GM18517 (cell line): Measurements from ENCODE around the gene RASD1.

Source experiments
- ATAC-seq: cut with Tn5 transposase; IDR thresholded peaks from one replicate; pipeline ENCODE4 v1.9.1; 2021; ENCODE audit warnings: mild to moderate bottlenecking, moderate library complexity; ENCODE audit not compliant: unreplicated experiment

The RASD1 gene

DNA sequence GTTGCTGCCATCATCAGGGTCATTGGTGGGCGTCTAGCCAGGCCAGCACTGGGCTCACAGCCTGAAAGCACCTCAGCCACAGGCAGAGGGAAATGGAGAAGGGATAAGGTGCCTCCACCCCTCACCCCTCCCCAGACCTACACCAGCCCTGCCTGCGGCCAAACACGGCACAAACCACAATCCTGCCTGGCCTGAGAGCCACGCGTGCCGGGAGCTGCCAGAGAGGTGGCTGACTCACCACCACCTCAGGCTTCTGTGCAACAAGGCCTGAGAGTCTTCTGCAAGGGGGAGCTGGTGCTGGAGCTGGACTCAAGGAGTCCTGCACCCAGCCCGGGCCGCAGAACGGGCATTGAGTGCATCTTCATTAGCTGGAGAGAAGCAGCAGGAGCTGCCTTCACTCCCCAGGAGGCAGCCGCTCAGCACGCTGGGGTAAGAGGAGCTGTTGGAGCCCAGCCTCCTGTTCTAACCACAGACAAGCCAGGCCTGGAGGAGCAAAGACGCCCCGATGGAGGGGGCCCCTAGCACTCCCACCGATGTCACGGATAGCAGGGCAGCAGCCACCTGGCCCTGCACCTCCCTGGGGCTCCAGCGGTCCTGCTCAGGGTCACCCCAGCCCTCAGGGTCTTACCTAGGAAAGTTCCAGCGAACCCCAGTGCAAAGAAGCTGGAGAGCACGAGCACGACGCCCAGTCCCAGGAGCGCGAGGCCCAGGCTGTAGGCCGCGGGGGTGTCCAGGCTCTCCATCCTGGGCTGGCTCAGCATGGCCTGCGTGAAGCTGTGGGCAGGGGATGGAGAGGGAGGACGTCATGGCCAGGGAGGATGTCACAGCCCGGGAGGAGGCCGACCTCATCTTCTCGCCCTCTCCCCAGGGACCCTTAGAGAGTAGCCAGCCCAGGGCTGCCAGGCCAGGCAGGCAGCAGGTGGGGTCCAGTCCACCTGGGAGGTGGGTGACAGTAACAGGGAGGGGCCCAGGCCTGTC, 16.0 kb upstream of the RASD1 start:
- ATAC-seq: no peak

DNA sequence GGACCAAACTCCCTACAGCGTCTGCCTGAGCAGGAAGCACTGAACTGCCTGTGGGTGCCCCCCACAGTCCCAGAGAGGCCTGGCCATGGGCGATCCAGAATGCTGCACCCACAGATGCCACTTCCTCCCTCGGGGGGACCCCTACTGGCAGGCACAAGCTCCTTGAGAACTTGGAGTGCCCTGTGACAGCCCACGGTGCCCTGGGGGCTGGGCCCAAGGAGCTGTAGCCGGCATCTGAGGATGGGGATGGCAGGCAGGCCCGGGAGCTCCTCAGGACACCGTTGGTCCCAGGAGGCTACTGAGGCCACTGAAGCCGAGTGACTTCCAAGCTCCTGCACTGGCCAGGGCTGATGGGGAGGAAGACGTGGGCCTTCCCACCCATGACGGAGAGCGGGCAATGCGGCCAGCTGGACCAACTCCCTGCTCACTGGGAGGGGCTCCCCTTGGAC, 15.1 kb upstream of the RASD1 start:
- ATAC-seq: no peak

DNA sequence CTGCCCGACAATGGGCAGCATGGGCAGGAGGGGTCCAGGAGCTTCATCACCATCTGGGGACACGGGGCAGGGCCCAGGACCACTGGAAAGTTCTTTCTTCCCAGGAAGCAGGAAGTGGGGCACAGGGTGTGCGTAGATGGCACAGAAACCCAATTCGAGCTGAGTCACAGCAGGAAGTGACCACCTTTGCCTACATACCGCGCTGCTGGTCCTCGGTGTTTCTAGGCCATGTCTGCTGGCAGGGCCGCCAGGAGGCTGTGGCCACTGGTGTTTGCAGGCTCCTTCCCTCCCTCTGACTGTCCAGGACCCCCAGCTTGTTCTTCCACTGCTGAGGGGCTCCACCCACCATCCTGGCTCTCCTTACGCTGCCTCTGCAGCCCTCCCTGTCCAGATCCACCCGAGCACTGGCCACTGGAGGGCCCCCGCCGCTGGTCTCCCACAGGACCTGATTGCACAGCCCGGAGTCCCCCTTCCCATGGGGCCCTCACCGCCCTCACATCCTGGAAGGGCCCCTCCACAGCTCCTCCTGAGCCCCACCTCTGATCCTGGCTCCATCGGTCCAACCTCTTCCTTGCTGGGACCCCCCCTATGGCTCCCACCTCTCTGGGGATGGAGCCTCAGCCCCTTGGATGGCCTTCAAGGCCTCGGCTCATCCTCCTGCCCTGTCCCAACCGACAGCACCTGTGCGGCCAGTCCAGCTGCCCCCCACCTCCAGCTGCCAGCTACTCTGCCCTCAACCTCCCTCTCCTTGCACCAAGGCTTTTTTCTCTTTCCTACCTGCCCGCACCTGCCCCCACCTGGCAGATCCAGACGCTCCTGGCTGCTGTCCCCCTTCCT, 14.5 kb upstream of the RASD1 start:
- no peak for ATAC-seq

DNA sequence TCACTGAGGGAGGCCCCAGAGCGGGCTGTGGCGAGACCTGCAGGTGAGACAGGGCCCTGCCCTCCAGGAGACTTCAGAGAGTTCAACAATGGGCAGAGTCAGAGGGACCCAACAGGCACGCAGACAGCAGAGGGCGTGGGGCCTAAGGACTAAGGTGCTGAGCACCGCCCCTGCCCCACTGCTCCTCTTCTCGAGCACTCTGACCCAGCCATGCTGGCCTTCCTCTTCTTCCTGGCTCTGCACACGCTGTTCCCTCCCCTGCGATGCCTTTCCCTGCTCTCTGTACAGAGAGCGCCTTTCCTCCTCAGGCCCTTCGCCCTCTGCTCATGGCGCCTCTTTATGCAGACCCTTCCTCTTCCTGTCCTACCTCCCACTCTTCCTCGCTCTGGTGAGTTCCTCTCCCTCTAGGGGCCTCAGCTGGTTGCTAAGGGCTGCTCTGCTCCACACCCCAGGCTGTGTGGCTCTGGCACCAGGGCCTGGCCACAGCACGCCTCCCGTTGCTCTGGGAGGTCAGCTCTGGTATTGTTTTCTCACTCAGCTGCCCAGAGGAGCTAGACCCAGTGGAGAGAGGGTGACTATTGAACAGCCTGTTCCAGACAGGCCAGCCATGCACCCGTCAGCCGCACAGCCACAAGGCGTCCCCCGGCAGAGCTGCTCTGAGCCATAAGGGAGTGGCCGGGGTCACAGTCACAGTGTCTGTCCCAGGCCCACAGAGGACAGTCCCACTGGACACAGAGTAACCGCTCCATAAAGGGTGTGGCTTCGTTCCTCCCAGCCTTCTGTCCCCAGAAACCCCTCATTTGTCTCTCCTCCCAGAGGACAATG, 13.6 kb upstream of the RASD1 start:
- ATAC-seq: no peak

DNA sequence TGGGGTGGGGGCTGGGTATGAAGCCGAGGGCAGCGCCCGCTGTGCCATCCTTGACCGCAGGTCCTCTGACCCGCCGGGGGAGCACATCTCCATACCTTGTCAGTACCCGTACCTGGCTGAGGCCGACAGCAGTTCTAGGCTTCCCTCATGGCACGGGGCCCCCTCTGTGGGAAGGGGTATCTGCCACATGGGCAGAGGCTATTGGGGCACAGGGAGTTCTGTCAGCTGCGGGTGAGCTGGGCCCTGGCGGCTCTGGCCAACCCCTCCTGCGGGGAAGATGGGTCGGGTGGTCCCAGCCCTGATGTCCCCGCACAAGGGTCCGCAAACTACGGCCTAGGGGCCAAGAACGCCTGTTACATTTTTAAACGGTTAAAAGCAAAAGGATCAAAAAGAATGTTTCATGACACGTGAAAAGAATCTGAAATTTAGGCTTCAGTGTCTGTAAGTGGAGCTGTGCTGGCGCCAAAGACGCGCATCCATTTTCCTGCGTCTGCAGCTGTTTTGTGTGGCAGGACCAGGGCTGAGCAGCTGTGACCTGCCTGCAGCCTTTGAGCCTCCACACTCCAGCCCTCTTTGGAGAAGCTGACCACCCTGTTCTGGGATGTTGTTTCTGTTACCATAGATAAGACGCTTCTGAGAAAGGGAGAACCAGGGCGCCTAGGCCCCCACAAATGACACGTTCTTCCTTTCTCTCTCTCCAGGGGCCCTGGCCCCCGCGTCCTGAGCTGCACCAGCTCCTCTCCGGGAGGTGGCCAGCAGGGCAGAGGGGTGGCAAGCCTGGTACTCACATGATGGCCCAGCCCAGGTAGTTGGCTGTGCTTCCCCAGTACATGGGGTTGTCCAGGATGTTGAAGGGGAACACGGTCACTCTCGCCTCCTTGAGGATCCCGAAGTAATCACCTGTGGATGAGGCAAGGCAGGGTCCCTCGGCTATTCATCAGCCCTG, 12.7 kb upstream of the RASD1 start:
- ATAC-seq: no peak

DNA sequence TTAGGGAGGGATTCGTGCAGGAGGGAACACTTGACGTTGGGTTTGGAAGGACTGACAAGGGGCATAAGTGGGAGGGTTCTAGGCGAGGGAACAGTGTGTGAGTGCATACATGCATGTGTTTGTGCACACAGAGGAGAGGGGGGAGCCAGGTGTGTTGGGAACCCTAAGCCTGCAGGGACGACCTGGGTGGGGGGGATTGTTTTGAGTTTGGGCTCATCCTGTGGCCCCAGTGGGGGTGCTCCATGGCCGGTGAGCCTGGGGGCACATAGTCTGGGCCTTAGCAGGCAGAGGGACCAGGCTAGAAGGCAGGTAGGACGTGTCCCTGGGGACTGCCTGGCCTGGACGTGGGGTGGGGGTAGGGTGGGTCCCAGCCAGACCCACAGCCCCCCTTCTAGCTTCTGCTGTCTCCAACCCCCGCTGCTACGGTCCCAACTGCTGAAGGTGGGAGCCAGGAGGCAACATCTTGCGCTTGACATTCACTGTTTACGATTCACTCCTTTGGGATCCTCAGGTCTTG, 11.9 kb upstream of the RASD1 start:
- no peak for ATAC-seq

DNA sequence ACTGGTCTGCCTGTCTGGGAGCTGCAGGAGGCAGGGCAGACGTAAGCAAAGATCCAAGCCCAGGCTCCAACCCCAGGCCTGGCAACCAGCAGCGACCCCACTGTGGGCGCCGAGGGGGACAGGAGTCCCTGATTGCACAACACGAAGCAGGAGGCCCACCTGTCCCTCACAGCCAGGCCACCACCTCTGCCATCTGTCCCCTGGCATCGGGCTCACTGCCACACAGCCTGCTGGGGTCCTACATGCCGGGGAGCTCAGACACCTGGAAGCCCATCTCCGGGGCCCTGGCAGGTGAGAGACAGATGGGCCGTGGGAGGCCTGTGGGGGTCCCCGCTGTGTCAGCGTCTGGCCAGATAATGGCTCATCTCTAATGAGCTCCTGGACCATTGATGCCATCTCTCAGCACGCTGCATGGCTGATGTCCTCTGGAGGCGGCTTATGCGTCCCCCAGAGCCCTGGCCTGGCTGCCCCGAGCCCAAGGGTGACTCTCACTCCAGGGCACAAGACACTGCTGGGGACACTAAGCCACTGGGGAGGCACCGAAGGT, 11.3 kb upstream of the RASD1 start:
- no peak for ATAC-seq

DNA sequence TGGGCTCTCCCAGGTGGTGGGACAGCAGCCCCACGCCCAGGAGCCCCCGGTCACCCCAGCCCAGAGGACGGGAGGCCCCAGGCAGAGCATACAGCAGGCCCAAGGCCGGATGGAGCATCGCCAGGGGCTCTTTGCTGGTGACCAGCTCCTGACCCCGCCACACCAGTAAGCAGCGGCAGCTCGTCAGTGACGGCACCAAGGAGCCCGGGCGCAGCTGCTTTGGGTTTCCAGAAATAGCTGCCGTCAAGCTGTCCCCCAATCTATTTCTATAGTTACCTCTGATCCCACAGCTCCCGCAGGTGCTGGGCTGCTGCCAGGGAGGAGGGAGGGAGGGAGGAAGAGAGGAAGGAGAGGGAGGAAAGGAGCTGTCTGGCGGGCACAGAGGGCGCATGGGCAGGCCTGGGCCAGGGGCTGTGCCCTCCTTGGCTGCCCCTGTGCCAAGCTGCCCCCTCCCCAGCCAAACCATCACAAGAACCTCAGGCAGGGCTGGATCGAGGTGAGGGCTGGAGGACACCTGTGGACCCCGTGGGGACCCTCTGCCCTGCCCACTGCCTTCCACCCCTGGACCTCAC, 10.8 kb upstream of the RASD1 start:
- no peak for ATAC-seq

DNA sequence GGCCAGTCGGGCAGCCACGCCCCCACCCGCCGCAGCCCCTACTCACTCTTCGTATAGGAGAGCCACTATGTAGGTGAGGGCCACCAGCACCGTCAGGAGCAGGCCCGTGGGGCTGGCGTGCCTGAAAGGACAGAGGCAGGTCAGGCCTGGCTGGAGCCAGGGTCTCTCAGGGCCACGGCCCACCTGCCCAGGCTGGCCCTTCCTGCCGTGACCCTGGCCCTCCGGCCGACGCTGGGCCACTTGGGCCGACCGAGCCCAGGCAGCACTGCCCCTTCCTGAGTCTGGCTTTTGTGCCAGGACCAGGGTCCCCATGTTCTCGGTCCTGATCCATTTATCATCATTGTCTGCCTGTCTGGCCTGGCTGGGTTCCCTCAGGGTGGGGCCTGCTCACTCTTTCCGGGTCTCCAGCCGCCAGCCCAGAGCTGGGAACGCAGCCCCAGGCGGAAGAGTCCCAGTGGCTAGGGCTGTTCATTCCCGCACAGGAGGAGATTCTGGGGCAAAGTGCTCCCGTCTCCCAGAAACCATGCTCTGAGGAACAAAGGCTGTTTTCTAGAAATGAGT, 10.1 kb upstream of the RASD1 start:
- ATAC-seq: no peak

DNA sequence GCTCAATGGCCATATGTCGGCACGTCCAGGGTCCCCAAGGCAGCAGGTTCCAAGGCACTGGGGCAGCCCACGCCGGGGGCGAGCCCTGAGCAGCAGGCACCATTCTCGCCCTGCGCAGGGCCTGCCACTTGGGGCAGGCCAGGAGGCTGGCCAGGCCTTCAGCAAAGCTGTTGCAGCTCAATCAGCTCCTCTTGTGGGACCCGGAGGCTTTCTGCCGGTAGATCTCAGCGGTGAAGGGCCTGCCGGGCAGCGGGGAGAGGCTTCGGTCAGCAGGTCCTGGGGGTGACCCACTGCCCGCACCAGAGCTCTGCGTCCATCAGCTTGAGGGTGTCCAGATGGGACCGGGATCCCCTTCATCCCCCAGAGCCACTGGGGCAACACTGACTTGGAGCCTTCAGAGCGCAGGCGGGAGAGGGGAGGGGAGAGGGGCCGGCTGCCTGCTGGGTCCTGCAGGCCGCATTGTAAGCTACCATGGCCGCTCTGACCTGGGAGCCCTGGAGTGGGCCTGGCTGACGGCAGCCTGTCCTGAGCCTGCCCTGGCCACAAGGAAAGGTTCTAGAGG, 9.5 kb upstream of the RASD1 start:
- no peak for ATAC-seq

DNA sequence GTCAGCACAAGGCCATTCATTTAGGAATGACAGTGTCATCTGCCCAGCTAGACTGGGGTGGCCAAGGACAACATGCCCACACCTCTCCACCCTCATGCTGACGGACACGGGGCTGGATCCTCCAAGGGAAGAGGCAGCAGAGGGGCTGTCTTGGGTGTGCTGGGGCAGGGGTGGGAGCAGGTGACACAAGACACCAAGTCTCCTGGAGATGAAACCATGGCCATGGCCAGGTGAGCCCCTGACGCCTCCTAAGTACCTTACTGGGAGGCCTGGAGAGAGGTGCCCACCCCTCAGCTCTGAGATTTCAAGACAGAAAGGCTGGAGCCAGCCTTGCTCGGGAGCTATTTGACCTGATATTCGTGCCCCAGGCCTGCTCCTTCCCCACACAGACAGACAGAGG, 9.0 kb upstream of the RASD1 start:
- no peak for ATAC-seq

DNA sequence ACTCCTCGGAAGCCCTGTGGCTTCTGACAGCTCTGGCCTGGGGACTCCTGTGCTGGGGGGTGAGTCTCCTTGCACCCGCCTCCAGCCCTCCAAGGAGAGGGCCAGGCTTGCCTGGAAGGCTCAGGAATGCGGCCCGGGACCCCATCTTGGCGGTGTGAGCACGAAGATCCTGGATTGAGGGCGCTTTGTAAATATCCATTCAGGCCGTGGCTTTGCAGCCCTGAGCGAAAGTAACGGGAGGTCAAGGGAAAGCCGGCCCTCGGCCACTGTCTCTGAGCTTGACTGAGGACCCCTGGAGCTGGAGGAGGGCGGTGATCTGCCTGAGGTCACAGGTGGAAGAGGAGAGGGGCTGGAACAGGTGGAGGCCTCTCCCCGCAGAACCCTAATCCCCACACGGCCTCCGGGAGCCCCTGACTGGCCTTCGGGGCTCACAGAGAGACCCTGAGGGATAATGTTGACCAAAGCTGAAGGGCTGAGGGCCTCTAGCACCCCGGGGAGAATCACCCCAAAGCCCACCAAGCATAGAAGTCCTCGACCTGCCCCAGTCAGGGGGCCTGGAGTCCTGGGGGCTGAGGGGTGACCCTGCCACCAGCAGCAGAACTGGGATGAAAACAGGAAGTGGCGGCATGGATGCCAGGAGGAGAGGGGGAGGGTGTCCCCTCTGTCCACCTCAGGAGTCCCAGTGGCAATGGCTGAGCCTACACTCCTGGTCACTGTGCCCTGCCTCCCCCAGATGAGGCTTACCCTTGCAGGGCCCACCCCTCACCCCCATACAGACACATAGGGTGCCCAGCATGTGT, 8.3 kb upstream of the RASD1 start:
- ATAC-seq: no peak

DNA sequence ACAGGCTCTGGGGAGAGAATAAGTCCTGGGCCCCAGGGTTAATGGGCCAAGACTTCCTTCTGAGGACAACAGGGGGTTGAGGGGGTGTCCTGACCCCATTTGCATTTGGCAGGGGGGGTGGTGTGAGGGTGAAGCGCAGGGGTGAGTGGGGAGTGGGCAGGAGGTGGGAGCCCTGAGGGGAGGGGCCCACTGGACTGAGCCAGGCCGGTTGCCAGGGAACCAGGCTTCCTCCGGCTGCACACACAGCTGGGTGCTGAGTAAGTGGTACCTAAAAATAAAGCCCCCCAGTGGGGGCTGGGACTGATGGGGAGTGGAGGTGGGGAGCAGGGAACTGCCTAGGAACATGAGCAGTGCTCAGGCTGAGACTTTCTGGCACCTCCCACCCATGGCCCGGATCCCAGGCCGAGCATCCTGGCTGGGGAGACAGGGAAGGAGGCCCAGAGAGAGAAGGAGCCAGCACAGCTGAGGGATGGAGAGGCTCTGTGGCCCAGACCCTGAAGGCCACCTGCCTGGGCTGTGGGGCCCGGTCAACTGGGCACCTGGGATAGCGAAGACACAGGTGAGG, 7.5 kb upstream of the RASD1 start:
- ATAC-seq: no peak

DNA sequence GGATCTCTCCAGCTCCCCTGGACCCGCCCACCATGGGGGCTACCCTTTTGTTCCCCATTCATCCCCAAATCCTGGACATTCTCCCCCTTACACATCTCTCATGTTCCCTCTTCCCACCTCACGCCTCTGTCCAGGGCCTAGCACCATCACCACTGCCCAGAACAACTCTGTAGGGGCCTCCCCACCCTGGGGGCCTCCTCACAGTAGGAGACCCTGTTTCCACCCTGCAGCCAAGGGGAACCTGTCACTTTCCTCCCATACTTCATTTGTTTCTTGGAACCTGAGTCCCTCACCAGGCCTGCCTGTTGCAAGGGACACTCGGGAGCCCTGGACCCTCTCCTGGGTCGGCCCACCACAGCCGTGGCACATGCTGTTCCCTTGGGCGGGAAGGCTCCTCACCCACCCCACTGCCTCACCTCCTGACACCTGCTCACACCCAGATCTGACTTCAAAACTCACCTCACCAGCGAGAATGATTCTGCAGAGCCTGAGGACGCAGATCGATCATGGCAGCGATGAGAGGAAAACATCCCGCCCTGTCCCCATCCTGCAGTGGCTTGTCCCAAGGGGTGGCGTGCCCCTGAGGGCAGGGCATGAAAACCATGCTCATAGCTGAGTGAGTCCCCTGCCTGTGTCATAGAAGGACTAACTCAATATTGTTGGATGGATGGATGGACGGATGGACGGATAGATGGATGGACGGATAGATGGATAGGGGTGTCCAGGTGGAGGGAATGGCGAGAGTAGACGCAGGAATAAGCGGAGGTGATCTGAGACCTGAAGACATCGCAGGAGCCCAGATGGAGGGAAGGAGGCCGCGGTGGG, 6.8 kb upstream of the RASD1 start:
- no peak for ATAC-seq

DNA sequence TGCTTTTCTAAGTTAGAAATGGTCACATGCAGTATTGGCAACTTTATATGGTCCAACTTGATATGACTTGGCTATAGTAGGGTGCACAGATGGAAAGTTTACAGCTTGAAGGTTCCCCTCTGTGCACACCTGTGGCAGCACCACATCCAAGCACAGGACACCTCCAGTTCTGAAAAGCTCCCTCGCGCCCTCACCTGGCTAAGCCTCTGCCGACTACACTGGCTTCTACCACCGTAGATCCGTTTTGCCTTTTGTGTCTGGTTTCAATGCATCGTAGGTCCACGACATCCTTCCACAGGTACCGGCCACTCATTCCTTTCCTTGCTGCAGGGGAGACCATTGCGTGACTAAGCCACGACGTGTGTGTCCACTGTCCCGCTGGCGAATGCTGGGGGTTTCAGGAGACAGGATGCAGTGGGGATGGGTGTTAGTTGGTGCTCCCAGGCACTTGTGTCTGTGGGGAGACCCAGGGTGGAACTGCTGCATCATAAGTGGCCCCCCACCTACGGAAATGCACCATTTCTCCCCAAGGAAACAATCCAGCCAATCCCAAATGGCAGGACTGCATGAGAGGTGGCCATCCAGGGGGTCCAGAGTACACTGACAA, 4.9 kb upstream of the RASD1 start:
- no peak for ATAC-seq
